HG02642 (cell line): ENCODE measurements around the gene ZW10.
A peak's percentile ranks its signal among the peaks of the same experiment; 100 is the strongest.
"Not testable (repeated sequence)": the region's sequence is repeated elsewhere in the genome, so short reads cannot be mapped to it uniquely, and the experiment has no call there.

Source experiments
- ATAC-seq: cut with Tn5 transposase; IDR thresholded peaks from one replicate; pipeline ENCODE4 v1.9.1; 2021; ENCODE audit warnings: mild to moderate bottlenecking; ENCODE audit not compliant: unreplicated experiment, poor library complexity

Gene ZW10, protein sequence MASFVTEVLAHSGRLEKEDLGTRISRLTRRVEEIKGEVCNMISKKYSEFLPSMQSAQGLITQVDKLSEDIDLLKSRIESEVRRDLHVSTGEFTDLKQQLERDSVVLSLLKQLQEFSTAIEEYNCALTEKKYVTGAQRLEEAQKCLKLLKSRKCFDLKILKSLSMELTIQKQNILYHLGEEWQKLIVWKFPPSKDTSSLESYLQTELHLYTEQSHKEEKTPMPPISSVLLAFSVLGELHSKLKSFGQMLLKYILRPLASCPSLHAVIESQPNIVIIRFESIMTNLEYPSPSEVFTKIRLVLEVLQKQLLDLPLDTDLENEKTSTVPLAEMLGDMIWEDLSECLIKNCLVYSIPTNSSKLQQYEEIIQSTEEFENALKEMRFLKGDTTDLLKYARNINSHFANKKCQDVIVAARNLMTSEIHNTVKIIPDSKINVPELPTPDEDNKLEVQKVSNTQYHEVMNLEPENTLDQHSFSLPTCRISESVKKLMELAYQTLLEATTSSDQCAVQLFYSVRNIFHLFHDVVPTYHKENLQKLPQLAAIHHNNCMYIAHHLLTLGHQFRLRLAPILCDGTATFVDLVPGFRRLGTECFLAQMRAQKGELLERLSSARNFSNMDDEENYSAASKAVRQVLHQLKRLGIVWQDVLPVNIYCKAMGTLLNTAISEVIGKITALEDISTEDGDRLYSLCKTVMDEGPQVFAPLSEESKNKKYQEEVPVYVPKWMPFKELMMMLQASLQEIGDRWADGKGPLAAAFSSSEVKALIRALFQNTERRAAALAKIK

DNA sequence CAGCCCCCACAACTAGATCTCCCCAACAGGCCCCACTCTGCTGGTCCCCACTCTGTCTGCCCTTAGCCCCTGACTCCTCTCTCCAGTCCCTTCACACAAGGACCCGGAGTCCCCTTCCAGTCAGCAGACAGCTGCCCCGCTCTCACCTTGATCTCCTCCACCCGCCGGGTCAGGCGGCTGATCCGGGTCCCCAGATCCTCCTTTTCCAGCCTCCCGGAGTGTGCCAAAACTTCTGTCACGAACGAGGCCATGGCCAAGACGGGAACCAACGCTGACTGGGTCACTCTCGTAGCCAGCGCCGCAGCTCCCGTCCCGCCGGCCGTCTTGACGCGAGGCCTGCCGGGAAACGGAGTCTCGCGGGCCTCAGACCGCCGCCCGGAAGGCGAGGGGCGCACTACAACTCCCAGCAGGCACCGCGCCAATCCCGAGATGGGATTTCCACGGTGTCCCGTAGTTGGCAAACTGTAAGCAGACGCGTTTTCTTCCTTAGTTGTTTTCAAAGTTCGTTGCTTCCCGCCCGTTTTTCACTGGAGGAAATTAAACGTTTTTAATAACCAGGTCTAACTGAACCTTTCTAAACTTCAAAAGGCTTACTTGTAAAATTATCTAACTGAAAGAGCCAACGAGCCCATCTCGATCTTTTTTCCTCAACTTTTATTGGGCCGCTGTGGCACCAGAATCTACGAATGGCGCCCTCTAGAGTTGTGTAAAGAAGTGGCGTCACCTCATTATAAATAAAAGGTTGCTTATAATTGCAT, at the start of gene ZW10:
Gene ZW10 (minus strand): TSS at position 277 of the 758 bp plus-strand sequence. CDS start 26 bp downstream, at position 251.
- ATAC-seq: peak; percentile 99

DNA sequence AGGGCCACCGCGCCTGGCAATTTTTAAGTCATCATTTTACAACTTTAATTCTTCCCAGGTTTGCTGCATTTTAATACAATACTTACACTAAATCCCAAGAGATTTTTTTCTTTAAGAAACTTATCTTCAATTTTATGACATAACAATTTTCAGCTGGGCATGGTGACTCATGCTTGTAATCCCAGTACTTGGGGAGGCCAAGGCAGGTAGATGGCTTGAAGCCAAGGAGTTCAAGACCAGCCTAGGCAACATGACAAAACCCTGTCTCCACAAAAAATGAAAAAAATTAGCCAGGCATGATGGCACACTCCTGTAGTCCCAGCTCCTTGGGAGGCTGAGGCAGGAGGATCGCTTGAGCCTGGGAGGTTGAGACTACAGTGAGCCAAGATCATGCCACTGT, 44.9 kb upstream of the ZW10 start:
- ATAC-seq: no peak

- ATAC-seq: no peak
These were observed 44.1 kb upstream of the ZW10 start for GRCh38 chr11:113817626-113818025.

GRCh38 chr11:113817162-113817561, 43.7 kb upstream of the ZW10 start:
- ATAC-seq: no peak

DNA sequence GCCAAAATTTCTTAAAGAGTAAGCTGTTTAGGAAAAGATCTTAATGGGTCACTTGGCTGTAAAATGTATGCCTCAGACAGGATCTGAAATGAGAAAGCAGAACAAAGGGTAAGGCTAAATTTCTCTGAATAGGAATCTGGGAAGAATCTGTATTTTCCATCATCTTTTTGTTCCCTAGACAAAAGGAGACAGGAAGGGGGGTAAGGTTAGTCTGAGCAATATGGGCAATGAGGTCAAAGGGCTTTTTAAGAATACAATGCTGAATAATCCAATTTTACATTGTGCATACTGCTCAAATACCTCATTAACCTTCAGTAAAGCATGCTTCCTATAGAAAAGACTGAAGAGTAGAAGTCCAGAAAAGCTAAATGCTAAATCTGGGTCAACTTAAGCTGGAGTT, 40.7 kb upstream of the ZW10 start:
- ATAC-seq: no peak

DNA sequence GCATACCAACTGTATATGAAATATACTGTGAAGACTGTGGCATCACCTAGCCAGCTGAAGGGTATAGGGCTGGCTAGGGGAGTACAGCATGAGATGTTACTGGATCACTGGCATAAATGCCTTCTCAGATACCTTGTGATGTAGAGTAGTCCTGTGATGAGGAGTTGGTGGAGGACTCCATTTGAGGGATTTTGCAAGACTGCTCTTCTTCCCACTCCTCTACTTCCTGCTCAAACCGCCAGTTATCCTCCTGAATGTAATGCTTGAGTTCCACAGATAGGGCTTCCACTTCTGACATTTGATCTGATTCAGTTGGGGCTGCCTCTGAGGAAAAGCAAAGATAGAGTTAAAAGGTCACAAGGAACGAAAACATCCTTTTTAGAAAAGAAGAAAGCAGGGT, 35.4 kb upstream of the ZW10 start:
- no peak for ATAC-seq

DNA sequence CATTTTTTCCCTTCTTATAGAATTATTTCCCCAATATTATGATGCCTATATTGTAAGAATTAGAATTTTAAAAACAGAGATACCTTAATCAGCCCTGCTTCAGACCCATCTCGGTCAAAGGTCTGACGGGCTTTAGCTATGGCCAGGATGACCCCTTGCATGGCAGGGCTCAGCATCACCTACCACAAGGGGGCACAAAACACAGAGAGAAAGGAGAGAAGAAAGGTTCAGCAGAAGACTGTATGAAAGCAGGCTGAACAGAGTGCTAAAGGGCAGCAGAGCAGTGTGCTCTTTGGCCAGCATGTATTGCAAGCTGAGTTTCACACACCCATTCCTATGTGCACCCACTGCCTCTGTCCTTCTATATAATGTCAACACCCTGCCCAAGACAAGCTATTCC, 32.9 kb upstream of the ZW10 start:
- no peak for ATAC-seq

DNA sequence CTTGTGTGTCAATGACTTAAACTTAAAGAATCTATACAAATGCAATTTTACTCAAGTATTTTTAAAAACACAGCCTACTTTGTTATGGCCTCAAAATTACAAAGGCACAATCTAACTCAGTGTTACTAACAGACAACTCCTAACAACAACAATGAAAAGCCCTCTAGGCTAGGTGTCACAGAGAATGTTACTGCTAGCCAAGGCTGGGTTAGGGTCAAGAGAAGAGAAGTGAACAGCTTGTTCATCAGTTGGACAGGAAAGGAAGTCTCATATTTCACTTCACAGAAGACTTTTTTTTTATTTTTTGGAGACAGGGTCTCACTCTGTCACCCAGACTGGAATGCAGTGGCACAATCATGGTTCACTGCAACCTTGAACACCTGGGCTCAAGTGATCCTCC, 32.1 kb upstream of the ZW10 start:
- no peak for ATAC-seq

- no peak for ATAC-seq
These were observed 29.1 kb upstream of the ZW10 start for GRCh38 chr11:113802621-113803020.

DNA sequence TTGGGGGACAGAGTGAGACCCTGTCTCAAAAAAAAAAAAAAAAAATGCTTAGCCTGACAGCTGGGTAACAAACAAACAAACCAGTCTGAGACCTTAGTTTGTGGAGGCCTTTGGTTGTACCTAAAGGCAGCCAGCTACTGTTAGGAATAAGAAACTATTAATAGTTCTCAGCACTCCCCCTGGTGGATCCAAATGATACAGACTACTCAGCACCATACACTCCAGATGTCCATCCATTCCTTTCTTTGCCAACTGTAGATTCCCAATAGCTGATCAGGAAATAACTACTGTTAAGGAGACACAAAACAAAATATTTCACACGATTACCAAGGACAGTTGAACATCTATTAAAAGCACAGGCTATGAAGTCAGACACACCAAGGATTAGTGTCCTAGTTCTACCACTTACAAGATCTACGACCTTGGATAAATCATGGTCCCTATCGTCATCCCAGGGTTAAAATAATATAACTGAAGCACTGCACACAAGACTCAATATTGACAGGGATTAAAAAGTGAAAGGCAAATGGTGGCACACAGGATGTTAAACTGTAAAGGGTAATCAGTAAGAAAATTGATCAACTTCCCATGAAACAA, 23.3 kb upstream of the ZW10 start:
- ATAC-seq: peak; percentile 71

DNA sequence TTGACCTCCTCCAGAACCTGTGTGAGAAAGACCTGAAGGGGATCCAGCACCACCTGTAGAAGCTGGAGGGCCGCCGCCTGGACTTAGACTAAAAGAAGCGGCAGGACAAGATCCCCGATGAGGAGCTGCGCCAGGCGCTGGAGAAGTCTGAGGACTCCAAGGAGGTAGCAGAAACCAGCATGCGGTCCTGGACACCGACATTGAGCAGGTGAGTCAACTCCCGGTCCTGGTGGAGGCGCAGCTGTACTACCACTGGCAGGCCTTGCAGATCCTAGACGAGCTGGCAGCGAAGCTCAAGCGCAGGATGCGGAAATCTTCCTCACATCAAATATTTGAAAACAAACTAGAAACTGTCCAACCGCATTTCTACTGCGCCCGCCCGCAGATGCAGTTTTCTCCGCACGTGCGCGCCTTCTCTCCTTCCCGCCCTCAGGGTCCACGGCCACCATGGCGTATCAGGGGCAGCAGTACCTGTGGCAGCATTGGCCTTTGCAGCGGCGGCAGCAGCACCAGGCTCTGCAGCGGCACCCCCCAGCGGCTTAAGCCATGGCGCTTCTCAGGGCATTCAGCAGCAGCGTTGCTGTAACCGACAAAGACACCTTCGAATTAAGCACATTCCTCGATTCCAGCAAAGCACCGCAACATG, 16.3 kb upstream of the ZW10 start:
- no peak for ATAC-seq

GRCh38 chr11:113789016-113789415, 15.5 kb upstream of the ZW10 start:
- ATAC-seq: not testable (repeated sequence)

GRCh38 chr11:113782134-113782533, 8.6 kb upstream of the ZW10 start:
- no peak for ATAC-seq

DNA sequence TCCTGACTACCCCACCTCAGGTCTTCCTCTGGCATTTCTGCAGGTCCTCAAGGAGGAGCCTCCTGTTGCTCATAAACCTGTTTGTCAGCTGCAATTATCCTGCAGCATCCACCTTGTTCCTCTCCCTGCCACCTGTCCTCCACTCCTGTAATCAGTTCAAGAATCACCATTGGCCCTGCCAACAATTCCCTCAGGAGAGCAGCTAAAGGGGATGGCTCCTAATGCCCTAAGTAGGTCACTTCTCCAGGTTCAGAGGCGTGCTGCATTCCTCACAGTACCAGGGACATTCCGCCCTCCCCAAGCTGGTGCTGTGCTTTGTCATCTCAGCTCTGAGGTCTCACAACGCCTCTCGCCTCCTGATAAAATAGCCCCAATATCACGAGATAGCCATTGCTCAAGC, 8.2 kb upstream of the ZW10 start:
- ATAC-seq: no peak

DNA sequence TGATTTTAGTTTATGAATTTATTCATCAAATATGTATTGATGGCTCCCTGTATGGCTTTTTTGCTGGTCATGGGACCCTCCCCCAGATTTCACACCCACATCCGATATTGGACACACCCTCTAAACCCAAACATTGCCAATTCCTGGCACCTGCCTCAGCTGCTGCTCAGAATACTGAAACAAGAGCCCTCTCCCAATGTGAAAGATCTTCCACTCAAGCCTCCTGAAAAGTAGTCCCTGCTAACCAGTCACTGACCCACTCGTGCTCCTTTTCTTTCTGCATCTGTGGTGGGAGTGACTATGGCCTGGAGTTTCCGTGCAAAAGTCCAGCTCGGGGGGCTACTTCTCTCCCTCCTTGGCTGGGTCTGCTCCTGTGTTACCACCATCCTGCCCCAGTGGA, 6.0 kb upstream of the ZW10 start, which contains the start of gene CLDN25:
Gene CLDN25 (plus strand): TSS at position 301 of the 400 bp plus-strand sequence. CDS start 0 bp downstream, at position 301.
- no peak for ATAC-seq

DNA sequence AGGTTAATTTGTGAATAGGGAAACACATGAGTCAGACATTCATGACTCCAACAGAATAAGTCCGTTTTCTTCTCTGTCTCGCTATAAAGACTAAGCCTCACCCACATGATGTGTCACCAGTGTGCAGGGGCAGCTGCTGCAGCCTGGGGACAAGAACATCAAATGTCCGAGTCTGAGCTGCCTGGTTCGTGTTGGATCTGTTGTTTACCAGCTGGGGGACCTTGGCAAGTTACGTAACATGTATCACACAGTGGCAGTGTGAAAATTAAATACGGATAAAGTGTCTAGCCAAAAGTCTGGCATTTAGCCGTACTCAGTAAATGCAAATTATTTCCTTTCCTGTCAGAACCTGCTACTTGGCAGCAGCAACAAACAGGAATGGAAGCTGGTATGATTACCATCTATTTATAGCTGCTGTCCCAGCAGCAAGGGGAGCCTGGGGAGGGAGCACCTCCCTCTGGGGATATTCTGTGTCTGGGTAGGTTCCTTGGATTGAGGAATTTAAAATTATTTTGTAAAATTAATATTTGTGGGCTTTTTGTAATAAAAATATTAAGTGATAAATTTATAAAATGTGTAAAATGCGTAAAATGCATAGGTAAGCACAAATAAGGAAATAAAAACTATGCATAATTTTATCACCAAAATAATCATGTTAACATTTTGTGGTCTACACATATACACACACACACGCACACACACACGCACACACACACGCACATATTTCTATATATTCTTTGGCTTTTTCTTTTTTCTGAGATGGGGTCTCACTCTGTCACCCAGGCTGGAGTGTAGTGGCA, 4.8 kb upstream of the ZW10 start:
- no peak for ATAC-seq

DNA sequence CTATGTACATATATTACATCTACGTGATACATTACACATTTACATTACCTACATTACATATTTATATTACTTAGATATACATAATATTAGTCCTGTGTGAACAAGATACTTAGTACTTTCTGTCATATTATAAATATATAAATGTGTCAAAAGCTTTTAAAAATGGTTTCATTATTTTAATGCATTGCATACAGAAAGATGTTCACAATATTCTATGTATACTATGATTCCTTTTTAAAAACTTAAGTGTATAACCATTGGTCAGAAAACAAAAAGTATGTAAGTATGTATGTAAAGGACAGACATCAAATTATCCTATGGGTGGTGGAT, 647 bp upstream of the ZW10 start:
- no peak for ATAC-seq

DNA sequence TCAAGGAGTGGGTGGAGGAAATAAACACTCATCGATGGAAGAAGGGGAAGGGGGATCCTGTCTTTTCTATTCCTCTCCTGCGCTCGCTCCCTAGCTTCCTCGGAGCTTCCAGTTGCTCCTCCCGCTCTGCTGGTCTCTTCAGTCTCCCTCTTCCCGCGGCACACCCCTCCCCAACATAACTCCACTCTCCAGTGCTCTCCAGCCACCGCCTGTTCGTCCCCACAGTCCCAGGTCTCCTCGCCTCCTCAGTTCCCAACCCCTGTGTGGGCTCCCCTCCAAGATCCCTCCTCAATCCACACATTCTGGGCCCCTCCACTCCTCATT, 438 bp downstream of the ZW10 start:
- no peak for ATAC-seq

DNA sequence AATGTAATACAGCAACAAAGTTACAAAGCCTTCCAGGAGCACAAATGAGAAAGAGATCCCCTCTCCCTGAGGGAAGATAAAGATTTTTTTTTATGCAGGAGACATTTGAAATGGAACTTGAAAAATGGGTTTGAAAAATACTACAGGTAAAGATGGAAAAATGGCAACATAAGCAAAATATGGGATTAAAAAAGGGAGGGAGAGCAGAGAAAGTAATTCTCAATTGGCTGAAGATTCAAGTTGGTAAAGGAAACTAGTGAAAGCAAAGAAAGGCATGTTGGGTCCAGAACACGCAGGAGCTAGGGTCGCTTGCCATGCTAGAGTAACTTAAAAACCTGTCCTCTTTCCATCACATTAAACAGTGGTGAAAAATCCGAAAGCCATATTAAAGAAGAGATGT, 1.5 kb downstream of the ZW10 start:
- ATAC-seq: no peak
